ENCODE data around the gene SLC22A9.

GRCh38 chr11:63417174-63417852 lies 47.7 kb downstream of the SLC22A9 start:
- TF ChIP-seq NFYB (IDR thresholded peaks at IDR 0.05; ENCODE audit: insufficient read depth, low read depth, low read length) (no peak), CEBPB (IDR thresholded peaks at IDR 0.05; ENCODE audit: borderline replicate concordance in 1 of 2, low read depth in 2 of 2, low read length in 2 of 2) (no peak), EZH2 (IDR thresholded peaks at IDR 0.05; ENCODE audit: borderline replicate concordance, control insufficient read depth, low read depth, low read length) (no peak), BCLAF1 (IDR thresholded peaks at IDR 0.05) (no peak), NBN (IDR thresholded peaks at IDR 0.05) (no peak), FOS (IDR thresholded peaks at IDR 0.05; ENCODE audit: borderline replicate concordance, extremely low read depth, insufficient read length) (no peak), ATF7 (IDR thresholded peaks at IDR 0.05; ENCODE audit: low read depth) (no peak)
- TF ChIP-seq, protein P1, sequence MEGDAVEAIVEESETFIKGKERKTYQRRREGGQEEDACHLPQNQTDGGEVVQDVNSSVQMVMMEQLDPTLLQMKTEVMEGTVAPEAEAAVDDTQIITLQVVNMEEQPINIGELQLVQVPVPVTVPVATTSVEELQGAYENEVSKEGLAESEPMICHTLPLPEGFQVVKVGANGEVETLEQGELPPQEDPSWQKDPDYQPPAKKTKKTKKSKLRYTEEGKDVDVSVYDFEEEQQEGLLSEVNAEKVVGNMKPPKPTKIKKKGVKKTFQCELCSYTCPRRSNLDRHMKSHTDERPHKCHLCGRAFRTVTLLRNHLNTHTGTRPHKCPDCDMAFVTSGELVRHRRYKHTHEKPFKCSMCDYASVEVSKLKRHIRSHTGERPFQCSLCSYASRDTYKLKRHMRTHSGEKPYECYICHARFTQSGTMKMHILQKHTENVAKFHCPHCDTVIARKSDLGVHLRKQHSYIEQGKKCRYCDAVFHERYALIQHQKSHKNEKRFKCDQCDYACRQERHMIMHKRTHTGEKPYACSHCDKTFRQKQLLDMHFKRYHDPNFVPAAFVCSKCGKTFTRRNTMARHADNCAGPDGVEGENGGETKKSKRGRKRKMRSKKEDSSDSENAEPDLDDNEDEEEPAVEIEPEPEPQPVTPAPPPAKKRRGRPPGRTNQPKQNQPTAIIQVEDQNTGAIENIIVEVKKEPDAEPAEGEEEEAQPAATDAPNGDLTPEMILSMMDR (IDR thresholded peaks at IDR 0.05 in 2 of 3, conservative IDR thresholded peaks at IDR 0.05 in 1 of 3; ENCODE audit: control insufficient read depth in 2 of 3, extremely low read depth in 1 of 3, insufficient read depth in 1 of 3, low read depth in 3 of 3, low read length in 3 of 3), result no peak
